G401.6 (cell line): ENCODE data around the gene SCIMP.
"Not testable (repeated sequence)": the region's sequence is repeated elsewhere in the genome, so short reads cannot be mapped to it uniquely, and the experiment has no call there.

Source experiments
- FAIRE-seq: peaks from 2 replicates; lab custom pipeline; 2012; peaks lifted over from hg19 to GRCh38; lab: Jason Lieb, UNC

The SCIMP gene

GRCh38 chr17:5183410-5183793 lies 51.3 kb downstream of the SCIMP start:
- no peak for FAIRE-seq

GRCh38 chr17:5182597-5183409 lies 51.9 kb downstream of the SCIMP start:
- no peak for FAIRE-seq

DNA sequence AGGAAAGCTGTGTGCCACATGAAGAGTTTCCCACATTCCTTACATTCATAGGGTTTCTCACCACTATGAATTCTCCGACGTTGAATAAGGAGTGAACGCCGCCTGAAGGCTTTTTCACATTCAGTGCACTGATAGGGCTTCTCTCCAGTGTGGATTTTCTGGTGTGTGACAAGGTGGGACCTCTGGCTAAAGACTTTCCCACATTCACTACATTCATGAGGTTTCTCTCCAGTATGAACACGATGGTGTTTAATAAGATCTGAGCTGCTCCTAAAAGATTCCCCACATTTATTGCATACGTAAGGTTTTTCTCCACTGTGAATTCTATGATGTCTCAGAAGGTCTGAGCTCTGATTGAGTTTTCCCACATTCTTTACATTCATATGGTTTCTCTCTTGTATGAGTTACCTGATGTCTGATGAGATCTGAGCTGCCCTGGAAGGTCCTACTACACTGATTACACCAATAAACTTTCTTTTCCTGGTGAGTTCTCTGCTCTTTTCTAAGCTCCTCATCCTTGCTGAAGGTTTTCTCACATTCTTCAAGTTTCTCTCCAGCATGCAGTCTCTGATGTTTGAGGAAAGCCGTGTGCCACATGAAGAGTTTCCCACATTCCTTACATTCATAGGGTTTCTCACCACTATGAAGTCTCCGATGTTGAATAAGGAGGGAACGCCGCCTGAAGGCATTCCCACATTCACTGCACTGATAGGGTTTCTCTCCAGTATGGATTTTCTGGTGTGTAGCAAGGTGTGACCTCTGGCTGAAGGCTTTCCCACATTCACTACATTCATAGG lies 53.0 kb downstream of the SCIMP start:
- no peak for FAIRE-seq

GRCh38 chr17:5179003-5179402 lies 55.7 kb downstream of the SCIMP start:
- no peak for FAIRE-seq

DNA sequence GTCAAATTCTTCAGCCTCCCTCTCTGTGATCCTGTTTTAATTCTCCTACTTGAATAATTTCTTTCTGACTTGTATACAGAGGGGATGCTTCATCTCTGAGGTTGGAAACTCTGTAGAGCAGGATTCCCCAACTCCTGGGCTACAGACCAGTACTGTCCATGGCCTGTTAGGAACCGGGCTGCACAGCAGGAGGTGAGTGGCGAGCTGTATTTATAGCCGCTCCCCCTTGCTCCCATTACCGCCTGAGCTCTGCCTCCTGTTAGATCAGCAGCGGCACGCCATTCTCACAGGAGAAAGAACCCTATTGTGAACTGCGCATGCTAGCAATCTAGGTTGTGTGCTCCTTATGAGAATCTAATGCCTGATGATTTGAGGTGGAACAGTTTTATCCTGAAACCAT lies 59.6 kb downstream of the SCIMP start:
- FAIRE-seq = not testable (repeated sequence)

GRCh38 chr17:5165791-5166564 lies 68.7 kb downstream of the SCIMP start:
- FAIRE-seq = not testable (repeated sequence)

DNA sequence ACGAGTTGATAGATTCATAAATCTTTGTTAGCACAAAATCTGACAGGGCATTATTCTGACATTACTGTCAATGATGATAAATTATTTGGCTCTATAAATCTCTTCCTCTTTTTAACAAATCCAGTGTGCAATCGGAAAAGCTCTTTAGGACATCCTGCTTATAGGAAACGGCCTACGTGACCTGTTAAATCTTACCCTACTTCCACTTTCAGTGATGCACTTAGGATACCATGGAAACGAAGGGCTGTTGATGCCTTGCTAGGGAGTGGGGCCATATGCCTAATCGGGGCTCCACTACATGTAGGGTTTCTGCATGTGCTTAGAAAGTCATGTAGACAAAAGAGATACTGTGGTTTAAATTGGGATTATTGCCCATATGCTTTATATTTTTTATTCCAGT lies 70.2 kb downstream of the SCIMP start:
- FAIRE-seq = no peak

DNA sequence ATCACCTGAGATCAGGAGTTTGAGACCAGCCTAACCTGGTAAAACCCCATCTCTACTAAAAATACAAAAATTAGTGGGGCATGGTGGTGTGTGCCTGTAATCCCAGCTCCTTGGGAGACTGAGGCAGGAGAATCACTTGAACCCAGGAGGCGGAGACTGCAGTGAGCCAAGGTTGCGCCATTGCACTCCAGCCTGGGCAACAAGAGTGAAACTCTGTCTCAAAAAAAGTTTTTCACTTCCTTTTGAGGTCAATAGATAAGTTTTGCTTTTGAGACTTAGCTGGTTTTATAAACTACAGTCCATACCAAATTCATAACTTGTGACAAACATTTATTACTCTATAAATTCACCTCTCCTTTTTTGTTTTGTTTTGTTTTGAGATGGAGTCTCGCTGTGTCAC lies 72.9 kb downstream of the SCIMP start:
- FAIRE-seq = not testable (repeated sequence)

- FAIRE-seq = not testable (repeated sequence)
Measured at GRCh38 chr17:5160702-5161101, 74.0 kb downstream of the SCIMP start.
